A673 (cell line): ENCODE data around the gene NASP. TPM values are rescaled to one million over a fixed set of nuclear protein-coding genes. Genes with fewer than 3 reads are reported as not detected.

Experiments
- BruUV-seq: library from RNA; stranded (reverse); fragments of 400-500 nt; replicated peaks from 2 replicates; lab custom pipeline; 2021; lab: Mats Ljungman, UMichigan
- CTCF ChIA-PET: fragments of 300-600 bp; sonication (Branson Sonifier 250); formaldehyde crosslinking; loops from one replicate; lab custom pipeline; 2022; ENCODE audit warnings: antibody characterized with exemption; lab: Charles Lee
- POLR2A ChIA-PET: fragments of 300-600 bp; sonication (Branson Sonifier 250); formaldehyde crosslinking; loops from one replicate; lab custom pipeline; 2022; ENCODE audit warnings: antibody characterized with exemption; ENCODE audit not compliant: low non-redundant PET; lab: Charles Lee
- DNase-seq: peaks from one replicate; pipeline ENCODE4 v3.0.0-alpha.2; 2015; ENCODE audit warnings: low spot score
- H3K27ac ChIP-seq: fragments of 200-600 bp; sonication (generic); 2 replicates; pipeline ENCODE4 v1.5.1; 2016; ENCODE audit warnings: mixed run types, low read depth, mild to moderate bottlenecking, mixed read lengths, antibody characterized with exemption, low read length; ENCODE audit not compliant: poor library complexity, severe bottlenecking
- H3K27me3 ChIP-seq: fragments of 200-600 bp; sonication (generic); replicated peaks from 2 replicates; pipeline ENCODE4 v1.6.1; 2017; ENCODE audit warnings: mixed run types, low read depth, mild to moderate bottlenecking, mixed read lengths, antibody characterized with exemption, low read length; ENCODE audit not compliant: insufficient read depth, poor library complexity
- H3K36me3 ChIP-seq: fragments of 200-600 bp; sonication (generic); 2 replicates; pipeline ENCODE4 v1.6.1; 2016; ENCODE audit warnings: mixed run types, mild to moderate bottlenecking, mixed read lengths, antibody characterized with exemption, low read length; ENCODE audit not compliant: insufficient read depth, poor library complexity, severe bottlenecking
- H3K4me1 ChIP-seq: fragments of 200-600 bp; sonication (generic); 2 replicates; pipeline ENCODE4 v1.6.1; 2017; ENCODE audit warnings: mixed run types, mild to moderate bottlenecking, mixed read lengths, antibody characterized with exemption, low read length; ENCODE audit not compliant: insufficient read depth, poor library complexity, severe bottlenecking
- H3K4me3 ChIP-seq: fragments of 200-600 bp; sonication (generic); 2 replicates; pipeline ENCODE4 v1.5.1; 2016; ENCODE audit warnings: low read depth, mixed run types, mild to moderate bottlenecking, mixed read lengths, low read length; ENCODE audit not compliant: poor library complexity, severe bottlenecking
- H3K9me3 ChIP-seq: fragments of 200-600 bp; sonication (generic); 2 replicates; pipeline ENCODE4 v1.6.1; 2016; ENCODE audit warnings: mixed run types, low read depth, mild to moderate bottlenecking, mixed read lengths, antibody characterized with exemption, low read length; ENCODE audit not compliant: poor library complexity, severe bottlenecking
- EZH2 ChIP-seq: fragments of 200-600 bp; sonication (generic); IDR thresholded peaks from 2 replicates; pipeline ENCODE4 v1.6.1; 2017; ENCODE audit warnings: borderline replicate concordance, low read depth, mild to moderate bottlenecking, mixed read lengths, antibody characterized with exemption, low read length; ENCODE audit not compliant: poor library complexity, severe bottlenecking
- intact Hi-C: fragments of 100-400 bp; cut with micrococcal nuclease; formaldehyde crosslinking; loops from one replicate; pipeline ENCODE4 v1.10.0; 2022; ENCODE audit not compliant: unreplicated experiment
- total RNA-seq: library from RNA; stranded (reverse); gene quantifications from 2 replicates; pipeline ENCODE4 v1.2.3, GENCODE V29; 2021
- TF ChIP-seq, protein P1 (sequence below): fragments of 300-800, 200-600 bp; sonication (generic); conservative IDR thresholded peaks from 2 replicates; pipeline ENCODE4 v1.5.1; 2017; ENCODE audit warnings: low read depth, mild to moderate bottlenecking, antibody characterized with exemption, low read length, moderate library complexity, mixed read lengths

The NASP gene
- total RNA-seq, 1 experiment from 2014 or later: 392 TPM

DNA sequence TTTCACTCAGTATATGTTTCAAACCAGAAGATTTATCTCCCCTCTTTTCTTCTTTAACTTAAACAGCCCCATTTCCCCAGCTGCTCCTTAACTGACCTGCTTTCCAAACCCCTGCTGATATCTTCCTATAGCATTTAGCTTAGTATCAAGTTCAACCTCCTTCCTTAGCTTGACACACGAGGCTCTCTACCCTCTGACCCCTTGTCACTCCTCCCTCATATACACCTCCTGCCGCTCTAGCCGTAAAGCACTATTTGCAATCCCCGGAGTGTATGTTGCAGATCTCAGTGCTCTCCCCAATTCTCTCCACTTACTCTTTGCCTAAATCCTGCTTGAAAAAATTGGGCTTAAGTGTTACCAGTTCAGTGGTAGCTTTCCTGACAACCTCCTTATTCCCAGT lies 47.0 kb upstream of the NASP start:
- H3K4me1 ChIP-seq: no peaks in the 10 kb centered on the region
- intact Hi-C loops: no loop called here
- H3K9me3 ChIP-seq: no peaks in the 10 kb centered on the region
- no peak for TF ChIP-seq EZH2
- TF ChIP-seq, protein P1, sequence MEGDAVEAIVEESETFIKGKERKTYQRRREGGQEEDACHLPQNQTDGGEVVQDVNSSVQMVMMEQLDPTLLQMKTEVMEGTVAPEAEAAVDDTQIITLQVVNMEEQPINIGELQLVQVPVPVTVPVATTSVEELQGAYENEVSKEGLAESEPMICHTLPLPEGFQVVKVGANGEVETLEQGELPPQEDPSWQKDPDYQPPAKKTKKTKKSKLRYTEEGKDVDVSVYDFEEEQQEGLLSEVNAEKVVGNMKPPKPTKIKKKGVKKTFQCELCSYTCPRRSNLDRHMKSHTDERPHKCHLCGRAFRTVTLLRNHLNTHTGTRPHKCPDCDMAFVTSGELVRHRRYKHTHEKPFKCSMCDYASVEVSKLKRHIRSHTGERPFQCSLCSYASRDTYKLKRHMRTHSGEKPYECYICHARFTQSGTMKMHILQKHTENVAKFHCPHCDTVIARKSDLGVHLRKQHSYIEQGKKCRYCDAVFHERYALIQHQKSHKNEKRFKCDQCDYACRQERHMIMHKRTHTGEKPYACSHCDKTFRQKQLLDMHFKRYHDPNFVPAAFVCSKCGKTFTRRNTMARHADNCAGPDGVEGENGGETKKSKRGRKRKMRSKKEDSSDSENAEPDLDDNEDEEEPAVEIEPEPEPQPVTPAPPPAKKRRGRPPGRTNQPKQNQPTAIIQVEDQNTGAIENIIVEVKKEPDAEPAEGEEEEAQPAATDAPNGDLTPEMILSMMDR: no peak
- no peak overlapping the region for H3K27ac ChIP-seq
- no peaks in the 10 kb centered on the region for H3K36me3 ChIP-seq
- no TSS peak for BruUV-seq
- CTCF ChIA-PET: no interaction called here
- no peak overlapping the region for H3K4me3 ChIP-seq
- POLR2A ChIA-PET: interaction anchor here (0.6 kb wide), 1 partner anchor 12 kb away, joined by 3 read pairs; no protein-coding TSS in a partner anchor
- H3K27me3 ChIP-seq: no peaks in the 10 kb centered on the region
- no peak for DNase-seq

DNA sequence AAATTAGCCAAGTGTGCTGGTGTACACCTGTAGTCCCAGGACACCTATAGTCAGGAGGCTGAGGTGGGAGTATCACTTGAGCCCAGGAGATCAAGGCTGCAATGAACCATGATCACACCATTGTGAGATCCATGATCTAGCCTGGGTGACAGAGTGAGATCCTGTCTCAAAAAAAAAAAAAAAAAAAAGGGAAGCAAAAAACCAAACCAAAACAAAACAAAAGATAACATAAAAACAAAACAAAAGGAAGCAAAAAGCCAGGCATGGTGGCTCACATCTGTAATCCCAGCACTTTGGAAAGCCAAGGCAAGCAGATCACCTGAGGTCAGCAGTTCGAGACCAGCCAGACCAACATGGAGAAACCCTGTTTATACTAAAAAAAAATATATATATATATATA lies 42.6 kb upstream of the NASP start:
- Histone ChIP-seq H3K27ac (no peak overlapping the region), H3K4me1 (no peaks in the 10 kb centered on the region), H3K27me3 (no peaks in the 10 kb centered on the region), H3K9me3 (no peaks in the 10 kb centered on the region), H3K4me3 (no peak overlapping the region), H3K36me3 (no peaks in the 10 kb centered on the region)
- POLR2A ChIA-PET: no interaction called here
- TF ChIP-seq EZH2: no peak
- BruUV-seq: no TSS peak
- no peak for DNase-seq
- CTCF ChIA-PET: no interaction called here
- intact Hi-C loops: no loop called here

DNA sequence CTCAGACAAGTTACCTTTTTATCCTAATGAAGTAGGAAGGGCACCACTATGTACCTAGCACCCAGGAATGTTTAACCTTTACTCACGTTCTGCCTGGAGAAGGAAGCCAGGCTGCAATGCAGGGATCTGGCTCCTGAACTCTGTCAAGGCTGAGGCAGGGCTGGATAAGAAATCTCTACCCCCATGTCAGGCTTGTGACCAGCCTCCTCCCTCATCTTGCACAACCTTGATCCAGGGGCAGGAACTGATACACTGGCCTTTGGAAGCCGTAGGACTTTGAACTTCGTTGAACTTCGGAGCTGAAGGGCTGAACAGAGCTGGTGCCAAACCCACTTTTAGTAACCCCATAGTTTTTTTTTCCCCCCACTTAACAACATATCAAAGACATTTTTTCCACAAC lies 41.2 kb upstream of the NASP start:
- no peaks in the 10 kb centered on the region for H3K4me1 ChIP-seq
- no peak overlapping the region for H3K27ac ChIP-seq
- H3K36me3 ChIP-seq: no peaks in the 10 kb centered on the region
- no peak overlapping the region for H3K4me3 ChIP-seq
- ChIA-PET POLR2A (no interaction called here), CTCF (no interaction called here)
- no peaks in the 10 kb centered on the region for H3K27me3 ChIP-seq
- BruUV-seq: no TSS peak
- no peaks in the 10 kb centered on the region for H3K9me3 ChIP-seq
- intact Hi-C loops: no loop called here
- TF ChIP-seq, protein P1: no peak
- no peak for TF ChIP-seq EZH2
- no peak for DNase-seq
